Heart left ventricle (tissue), 13 donors: ENCODE measurements around the gene MGAT5.

Experiments
- POLR2A ChIP-seq, 2 donors: fragments of 450-650 bp; IDR thresholded peaks; one replicate each; pipeline ENCODE4 v1.6.1; 2017; ENCODE audit warnings: antibody characterized with exemption in 2 of 2, mild to moderate bottlenecking in 2 of 2, moderate library complexity in 2 of 2
- TF ChIP-seq, protein P1 (sequence below), 12 donors: fragments of 200-600 bp; sonication (generic) in 4 of 12; IDR thresholded peaks; one replicate each; pipeline versions ENCODE4 v1.5.0 to v1.8.0; 2018 to 2022; ENCODE audit warnings: antibody characterized with exemption in 12 of 12, mild to moderate bottlenecking in 5 of 12
- donor health status: ischemic (EF 13 %, LVEDD 7.1; RV severe dilation, severe dysfunction).
- donor health status: DM: no; HTN: yes; CAD: no.
- donor health status: DM: no; HTN: no; CAD: no.
- donor health status: ischemic (EF 25% LVEDD 6.9; RV normal size, moderate dysfunction).
- donor health status: ischemic (EF 25% LVEDD 5.7; RV mildly dilated, moderate dysfunction).
- donor health status: ischemic (EF 35%, LVEDD 5.7; RV mildly dilated, moderate dysfunction).
- donor health status: nonischemic (EF 11% LVEDD 7.7; RV severe dilation, severe dysfunction).
- donor health status: DM: yes; HTN: yes; CAD: no.
- donor health status: PGD.
- donor health status: ischemic (EF 29% LVEDD 5.4; RV normal size, mild dysfunction).
- donor health status: nonischemic (EF 23%, LVEDD 6.1; RV moderate dilation, normal function).

- TF ChIP-seq POLR2A (IDR thresholded peaks at IDR 0.05): no peak
- TF ChIP-seq, protein P1, sequence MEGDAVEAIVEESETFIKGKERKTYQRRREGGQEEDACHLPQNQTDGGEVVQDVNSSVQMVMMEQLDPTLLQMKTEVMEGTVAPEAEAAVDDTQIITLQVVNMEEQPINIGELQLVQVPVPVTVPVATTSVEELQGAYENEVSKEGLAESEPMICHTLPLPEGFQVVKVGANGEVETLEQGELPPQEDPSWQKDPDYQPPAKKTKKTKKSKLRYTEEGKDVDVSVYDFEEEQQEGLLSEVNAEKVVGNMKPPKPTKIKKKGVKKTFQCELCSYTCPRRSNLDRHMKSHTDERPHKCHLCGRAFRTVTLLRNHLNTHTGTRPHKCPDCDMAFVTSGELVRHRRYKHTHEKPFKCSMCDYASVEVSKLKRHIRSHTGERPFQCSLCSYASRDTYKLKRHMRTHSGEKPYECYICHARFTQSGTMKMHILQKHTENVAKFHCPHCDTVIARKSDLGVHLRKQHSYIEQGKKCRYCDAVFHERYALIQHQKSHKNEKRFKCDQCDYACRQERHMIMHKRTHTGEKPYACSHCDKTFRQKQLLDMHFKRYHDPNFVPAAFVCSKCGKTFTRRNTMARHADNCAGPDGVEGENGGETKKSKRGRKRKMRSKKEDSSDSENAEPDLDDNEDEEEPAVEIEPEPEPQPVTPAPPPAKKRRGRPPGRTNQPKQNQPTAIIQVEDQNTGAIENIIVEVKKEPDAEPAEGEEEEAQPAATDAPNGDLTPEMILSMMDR (IDR thresholded peaks at IDR 0.05): no peak
Observed at GRCh38 chr2:134248913-134249312, 5.0 kb upstream of the MGAT5 start.
